Esophagus mucosa (tissue), 1 donor: ENCODE results near the gene PGS1. TPM values are rescaled to one million over a fixed set of nuclear protein-coding genes. Genes with fewer than 3 reads are reported as not detected.
"Not testable (repeated sequence)": the region's sequence is repeated elsewhere in the genome, so short reads cannot be mapped to it uniquely, and the experiment has no call there.

Experiments
- ATAC-seq: fragments of 200-7000 bp; cut with Tn5 transposase; one replicate; pipeline ENCODE4 v1.9.1; 2020
- total RNA-seq: library from RNA; stranded (reverse); gene quantifications from one replicate; pipeline ENCODE4 v1.2.4, GENCODE V29; 2023
- donor health status: DM: yes; HTN: yes; CAD: no.

PGS1 gene, protein sequence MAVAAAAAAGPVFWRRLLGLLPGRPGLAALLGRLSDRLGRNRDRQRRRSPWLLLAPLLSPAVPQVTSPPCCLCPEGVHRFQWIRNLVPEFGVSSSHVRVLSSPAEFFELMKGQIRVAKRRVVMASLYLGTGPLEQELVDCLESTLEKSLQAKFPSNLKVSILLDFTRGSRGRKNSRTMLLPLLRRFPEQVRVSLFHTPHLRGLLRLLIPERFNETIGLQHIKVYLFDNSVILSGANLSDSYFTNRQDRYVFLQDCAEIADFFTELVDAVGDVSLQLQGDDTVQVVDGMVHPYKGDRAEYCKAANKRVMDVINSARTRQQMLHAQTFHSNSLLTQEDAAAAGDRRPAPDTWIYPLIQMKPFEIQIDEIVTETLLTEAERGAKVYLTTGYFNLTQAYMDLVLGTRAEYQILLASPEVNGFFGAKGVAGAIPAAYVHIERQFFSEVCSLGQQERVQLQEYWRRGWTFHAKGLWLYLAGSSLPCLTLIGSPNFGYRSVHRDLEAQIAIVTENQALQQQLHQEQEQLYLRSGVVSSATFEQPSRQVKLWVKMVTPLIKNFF
- total RNA-seq: 15.9 TPM

DNA sequence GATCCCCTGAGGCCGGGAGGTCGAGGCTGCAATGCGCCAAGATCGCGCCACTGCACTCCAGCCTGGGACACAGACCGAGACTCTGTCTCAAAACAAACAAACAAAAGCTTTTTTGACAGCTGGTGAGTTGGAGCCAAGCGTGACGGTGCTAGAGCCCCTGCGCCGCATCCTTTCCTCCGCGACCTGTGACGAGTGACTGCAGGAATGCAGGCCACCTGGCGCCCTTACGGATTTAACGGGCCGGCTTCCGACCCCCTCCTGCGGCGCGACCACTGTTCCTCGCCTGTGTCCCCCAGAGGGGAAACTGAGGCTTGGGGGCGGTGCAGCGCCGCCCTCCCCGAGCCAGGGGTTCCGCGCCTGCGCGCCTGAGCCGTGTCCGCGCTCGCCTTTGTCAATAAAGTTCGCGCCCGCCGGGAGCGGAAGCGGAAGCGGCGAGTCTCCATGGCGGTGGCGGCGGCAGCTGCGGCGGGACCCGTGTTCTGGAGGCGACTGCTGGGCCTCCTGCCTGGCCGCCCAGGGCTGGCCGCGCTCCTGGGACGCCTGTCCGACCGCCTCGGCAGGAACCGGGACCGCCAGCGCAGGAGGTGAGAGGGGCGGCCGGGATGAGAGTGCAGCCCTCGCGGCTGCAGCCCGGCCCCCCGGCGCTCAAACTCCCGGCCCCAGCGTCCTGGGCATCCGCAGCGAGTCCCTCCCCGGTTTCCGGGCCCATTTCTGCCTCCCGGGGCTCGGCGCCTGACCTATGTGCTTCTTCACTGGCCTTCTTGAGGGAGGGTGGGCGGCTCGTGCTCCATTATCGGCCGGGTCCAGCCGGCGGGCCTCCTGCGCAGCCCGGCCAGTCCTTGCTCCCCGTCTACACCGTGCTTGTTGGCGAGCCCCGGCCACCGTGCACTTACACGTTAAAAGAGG lies at the start of gene PGS1:
TSS of gene PGS1 (plus strand) at position 425 of the 906 bp plus-strand sequence. CDS start at position 442, 17 bp downstream.
- peak; percentile 66 for ATAC-seq

GRCh38 chr17:78329263-78330059 lies 49.0 kb upstream of the PGS1 start:
- ATAC-seq: no peak

DNA sequence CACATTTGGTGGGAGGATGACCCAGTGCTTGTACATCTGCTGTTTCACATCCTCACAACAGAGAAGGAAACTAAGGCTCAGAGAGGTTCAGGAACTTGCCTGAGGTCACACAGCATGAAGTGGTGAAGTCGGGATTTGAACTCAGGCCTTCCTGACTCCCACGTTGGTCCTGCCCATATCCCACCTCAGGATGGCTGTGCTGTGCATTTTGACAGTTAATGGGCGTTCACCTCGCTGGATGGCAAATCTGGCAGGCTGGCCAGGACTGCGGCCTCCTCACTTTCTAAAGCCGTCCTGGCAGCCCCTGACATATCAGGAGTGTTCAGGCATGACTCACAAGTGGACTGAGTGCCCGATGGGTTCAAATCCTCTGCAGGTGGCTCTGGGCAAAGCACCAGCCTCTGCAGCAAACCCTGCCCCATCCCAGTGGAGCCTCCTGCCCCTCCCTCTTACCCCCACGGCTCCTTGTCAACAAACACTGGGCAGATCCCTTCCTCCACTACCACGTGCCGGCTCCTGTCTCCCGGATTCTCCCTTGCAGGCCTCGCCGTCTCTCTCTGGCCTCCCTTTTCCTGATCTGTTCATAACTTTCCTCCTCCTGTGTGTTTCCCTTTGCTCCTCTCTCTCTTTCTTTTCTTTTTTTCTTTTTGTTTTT lies 47.8 kb upstream of the PGS1 start:
- ATAC-seq: peak; percentile 26

DNA sequence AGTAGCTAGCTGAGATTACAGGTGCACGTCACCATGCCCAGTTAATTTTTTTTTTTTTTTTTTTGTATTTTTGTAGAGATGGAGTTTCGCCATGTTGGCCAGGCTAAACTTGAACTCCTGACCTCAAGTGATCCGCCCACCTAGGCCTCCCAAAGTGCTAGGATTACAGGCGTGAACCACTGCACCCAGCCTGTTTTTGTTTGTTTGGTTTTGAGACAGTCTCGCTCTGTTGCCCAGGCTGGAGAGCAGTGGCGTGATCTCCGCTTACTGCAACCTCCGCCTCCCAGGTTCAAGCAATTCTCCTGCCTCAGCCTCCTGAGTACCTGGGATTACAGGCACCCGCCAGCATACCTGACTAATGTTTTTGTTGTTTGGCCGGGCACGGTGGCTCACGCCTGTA lies 47.1 kb upstream of the PGS1 start:
- ATAC-seq: not testable (repeated sequence)

DNA sequence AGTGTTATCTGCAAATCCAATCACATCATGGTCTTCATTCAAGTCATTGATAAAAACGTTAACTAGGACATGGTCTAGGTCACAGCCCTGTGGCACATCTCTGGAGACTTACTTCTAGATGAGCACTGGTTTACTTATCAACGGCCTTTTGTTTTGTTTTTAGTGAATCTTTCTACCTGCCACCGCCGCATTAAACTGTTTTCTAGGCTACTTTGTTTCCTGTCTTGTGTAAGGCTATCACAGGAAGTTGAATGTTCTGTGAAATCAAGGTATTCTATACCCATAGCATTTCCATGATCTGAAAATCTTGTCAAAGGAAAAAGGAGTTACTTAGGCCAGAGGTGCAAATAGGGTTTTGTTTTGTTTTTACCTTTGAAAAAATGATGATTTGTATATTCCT lies 45.5 kb upstream of the PGS1 start:
- no peak for ATAC-seq

DNA sequence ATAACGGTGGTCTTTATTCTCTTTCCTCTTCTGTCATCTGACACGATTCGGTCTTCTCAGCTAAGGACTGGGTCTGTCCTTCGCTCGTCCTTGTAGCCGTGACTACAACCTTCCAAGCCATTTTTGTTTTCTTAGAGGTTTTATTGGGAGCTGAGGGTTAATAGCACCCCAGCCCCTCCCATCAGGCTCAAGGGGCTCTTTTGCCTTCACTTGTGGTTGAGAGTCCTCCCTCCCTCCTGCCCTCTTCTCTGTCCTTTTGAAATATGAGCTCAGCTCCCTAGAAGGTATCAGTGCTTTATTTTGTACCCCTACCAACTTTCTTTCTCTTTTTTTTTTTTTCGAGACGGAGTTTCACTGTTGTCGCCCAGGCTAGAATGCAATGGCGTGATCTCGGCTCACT lies 43.2 kb upstream of the PGS1 start:
- ATAC-seq: no peak

DNA sequence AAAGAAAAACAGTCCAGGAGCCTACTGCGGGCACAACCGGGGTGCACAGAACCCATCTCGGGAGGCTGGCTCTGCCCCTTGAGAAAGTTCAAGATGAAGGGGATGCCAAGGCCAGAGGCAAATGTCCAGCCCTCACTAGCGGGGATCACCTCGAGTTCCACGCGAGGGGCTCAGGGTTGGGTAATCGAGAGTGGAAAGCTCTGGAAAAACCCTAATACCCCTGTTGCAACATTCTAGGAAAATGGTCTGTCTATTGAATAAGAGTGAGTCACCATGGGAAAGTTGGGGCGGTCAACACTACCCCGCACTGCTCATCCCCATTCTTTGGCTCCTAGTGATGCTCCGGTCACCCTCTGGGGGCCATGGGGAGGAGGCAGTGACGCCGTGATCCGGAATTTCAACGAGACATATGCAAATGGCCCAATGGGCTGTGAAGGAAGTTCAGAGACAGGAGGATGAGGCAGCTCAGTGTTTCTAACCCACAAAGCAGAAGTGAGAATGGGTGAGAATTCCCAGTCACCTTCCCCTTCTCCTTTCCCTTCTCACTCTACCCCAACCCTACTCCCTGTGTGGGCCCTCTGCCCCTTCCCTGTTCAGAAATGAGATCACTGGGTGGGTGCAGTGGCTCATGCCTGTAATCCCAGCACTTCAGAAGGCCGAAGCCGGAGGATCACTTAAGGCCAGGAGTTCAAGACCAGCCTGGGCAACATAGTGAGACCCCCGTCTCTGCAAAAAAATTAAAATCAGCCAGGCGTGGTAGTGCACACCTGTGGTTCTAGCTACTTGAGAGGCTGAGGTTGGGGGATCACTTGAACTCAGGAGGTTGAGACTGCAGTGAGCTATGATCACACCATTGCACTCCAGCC lies 41.0 kb upstream of the PGS1 start:
- ATAC-seq: peak; percentile 18

DNA sequence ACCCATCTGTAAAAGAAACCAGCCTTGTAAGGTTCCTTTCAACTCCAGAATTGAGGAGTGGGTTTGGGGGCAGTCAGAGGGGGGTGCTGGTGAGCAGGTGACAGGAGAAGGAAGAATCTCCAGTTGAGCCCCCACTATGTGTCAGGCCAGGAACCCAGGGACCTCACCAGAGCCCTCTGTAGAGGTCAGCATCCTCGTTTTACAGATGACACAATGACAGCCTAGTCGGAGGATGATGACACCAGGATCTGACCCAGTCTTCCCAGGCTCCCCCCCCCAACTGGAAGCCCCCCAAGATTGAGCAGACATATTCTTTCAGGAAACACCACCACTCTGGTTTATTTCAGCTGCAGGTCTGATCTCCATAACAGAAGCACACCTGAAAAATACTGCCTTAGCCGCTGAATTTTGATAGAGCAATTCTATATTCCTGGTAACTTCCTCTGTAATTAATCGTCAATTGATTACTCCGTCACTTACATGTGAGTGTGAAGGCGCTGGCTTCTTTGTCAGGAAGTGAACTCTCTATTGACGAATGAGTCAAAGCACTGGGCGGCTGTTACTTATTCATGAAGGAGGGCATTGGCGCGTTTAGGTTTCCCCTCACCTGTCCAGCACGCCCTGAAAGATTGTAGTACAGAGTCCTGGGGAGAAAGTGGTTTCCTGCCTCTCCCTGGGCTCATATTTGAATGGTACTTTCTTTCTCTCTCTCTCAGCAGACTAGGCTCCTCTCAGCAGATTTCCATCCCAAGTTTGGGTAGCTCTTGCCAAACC lies 39.8 kb upstream of the PGS1 start:
- ATAC-seq: peak; percentile 53

DNA sequence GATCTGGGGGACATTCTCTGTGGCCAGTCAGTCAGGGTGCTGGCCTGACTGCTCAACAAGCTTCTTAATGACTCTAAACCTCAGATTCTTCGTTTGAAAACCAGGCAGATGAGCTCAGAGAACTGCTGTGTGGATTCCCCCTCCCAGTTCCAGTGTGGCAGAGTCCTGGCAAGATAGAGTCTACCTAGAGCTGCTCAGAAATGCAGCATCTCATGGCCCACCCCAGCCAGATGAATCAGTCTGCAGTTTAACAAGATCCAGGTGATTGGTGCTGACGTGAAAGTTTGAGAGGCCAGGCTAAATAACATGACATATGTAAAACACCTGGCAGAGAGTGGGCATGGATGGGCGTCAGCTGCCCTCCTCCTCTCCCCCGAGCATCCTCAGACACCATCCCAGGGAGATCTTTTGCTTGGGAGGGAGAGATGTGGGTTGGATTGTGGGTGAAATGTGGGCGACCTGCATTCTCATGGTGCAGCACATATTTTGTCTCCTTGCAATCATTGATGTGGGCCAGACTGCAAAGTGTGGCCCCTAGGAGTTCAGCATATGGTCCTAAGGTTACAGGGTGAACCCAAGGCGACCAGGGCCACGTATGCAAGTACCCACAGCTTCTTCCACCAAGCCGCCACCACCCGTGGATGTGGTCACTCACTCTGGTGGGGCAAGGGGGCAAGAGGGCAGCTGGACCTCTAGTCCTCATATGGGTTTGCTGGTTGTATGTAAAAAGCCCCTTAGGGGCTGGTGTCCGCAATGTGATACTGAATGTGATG lies 38.1 kb upstream of the PGS1 start:
- ATAC-seq: no peak

GRCh38 chr17:78341559-78342448 lies 36.6 kb upstream of the PGS1 start:
- ATAC-seq: peak; percentile 35

DNA sequence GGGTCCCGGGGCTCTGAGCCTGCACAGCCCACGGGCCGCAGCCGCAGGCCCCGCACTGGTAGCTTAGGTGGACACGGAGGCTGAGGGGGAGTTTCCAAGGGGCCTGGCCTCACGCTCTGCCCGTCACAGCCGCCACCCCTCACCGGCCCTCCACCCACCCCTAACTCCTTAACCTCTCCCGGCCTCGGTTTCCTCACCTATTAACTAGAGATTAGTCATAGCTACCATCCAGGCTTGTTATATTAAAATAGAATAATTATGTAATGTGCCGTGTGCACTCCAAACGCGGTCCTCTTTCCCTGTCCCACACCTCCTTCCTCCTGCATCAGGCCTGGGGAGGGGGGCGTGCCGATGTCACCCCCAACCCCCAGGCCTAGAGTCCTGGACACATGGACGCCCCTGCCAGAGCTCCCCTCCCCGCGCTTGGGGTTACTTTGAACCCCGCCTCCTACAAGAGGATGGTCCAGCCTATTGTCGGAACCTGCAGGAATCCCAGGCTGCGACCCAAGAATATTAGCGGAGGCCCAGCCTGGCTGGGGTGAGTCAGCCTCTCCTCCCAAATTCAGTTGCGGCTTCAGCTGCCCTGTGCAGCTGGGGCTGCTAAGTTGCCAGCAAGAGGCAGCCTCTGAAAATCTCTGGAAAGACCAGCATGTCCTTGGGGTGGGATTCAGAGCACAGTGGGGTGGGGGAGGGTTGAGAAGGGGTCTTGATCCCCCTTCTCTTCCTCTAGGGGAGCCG lies 35.8 kb upstream of the PGS1 start:
- peak; percentile 50 for ATAC-seq

DNA sequence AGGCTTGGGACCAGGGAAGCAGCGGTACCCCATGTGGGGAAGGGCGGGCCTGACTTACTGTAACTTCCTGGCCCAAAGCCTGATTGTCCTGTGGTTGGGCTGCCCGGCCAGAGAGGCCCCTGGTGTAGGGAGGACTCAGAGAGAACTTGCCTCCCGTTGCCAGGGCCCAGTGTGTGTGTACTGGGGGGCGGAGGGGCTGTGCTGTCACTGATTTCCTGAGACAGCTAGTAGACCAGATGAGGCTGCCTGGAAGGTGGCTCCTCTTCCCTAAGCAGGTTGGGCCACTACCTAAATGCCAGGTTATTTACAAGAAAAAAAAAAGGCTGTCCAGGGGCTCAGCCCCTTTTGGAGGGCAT lies 35.3 kb upstream of the PGS1 start:
- ATAC-seq: peak; percentile 9

- peak; percentile 28 for ATAC-seq
Measured at GRCh38 chr17:78343543-78344201, 34.8 kb upstream of the PGS1 start.

DNA sequence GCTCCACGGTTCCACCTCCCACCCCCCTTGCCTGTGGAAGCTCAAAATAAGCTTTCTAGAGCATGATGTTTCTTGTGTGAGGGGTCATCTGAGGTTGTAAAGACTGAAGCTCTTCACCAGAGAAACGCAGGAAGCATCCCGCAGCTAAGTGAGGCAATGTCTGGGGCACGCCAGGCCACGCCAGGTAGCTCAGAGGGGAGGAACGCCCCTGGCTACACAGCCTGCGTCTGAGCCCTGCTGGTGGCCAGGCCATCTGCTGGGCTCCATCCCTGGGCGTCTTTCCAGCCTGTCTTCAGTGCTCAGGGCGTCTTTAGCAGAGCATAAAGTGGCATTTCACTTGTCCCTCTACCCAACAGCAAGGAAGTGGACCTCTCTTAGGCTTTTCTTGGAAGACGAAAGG lies 33.8 kb upstream of the PGS1 start:
- ATAC-seq: no peak

DNA sequence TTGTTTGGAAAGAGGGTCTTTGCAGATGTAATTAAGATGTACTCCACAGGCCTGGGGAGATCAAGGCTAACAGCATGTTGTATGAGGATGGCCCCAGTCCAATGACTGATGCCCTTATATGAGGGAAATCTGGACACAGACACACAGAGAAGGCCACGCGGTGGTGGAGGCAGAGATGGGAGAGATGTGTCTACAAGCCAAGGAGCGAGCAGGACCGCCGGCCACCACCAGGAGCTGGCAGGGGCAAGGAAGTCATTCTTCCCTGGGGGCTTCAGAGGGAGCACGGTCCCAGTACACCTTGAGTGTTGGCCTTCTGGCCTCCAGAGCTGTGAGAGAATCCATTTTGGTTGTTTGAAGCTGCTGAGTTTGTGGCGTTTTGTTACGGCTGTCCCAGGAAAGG lies 33.3 kb upstream of the PGS1 start:
- ATAC-seq: no peak

GRCh38 chr17:78345791-78346494 lies 32.5 kb upstream of the PGS1 start:
- ATAC-seq: no peak
